ENCODE results near the gene FAM133A. TPM values are rescaled to one million over a fixed set of nuclear protein-coding genes. Genes with fewer than 3 reads are reported as not detected.

The FAM133A gene
- total RNA-seq (0.93 and 1.2 TPM in 2 replicates), polyA plus RNA-seq (0.07 and 0.62 TPM in 2 replicates)

GRCh38 chrX:93673869-93674271 lies at the start of gene FAM133A:
FAM133A (plus strand) TSS chrX:93674206; CDS start chrX:93709420, 35,214 bp downstream.
- H2AFZ ChIP-seq, result peak within 1 kb of the TSS; percentile 97

DNA sequence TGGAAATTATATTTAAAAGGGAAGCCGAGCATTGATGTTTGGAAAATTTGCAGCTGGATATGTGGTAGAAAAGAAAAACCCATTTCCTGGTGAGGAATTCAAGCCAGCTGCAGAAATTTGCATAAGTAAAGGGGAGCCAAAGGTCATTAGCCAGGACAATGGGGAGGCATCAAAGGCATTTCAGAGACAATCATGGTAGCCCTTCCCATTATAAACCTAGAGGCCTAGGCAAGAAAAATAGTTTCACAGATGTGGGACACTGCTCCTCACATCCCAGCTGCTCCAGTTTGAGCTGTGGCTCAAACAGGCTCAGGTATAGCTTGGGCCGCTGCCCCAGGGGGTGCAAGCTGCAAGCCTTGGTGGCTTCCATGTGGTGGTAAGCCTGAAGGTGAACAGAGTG lies 36.4 kb upstream of the FAM133A start:
- no peak for DNase-seq (ENCODE audit: low spot score)
- H3K9me3 ChIP-seq (ENCODE audit: low read depth), result no peaks in the 10 kb centered on the region
- 98% methylated on average over 2 of the region's 2 CpGs for WGBS (ENCODE audit: low lambda C conversion rate, missing lambda C conversion rate)
- H2AFZ ChIP-seq, result no peak overlapping the region
- no peaks in the 10 kb centered on the region for H3K27me3 ChIP-seq
- TF ChIP-seq EZH2 (IDR thresholded peaks at IDR 0.05; ENCODE audit: borderline replicate concordance) (no peak), CTCF (IDR thresholded peaks at IDR 0.05; ENCODE audit: poor library complexity) (no peak), EZH2phosphoT487 (IDR thresholded peaks at IDR 0.05; ENCODE audit: low read depth, severe bottlenecking, unreplicated experiment) (no peak)
- H3K9me2 ChIP-seq (replicated peaks; ENCODE audit: insufficient read depth), result no peaks in the 10 kb centered on the region
- no peak overlapping the region for H3K4me3 ChIP-seq
- H3K4me1 ChIP-seq (ENCODE audit: insufficient read depth), result no peaks in the 10 kb centered on the region
- H3K36me3 ChIP-seq (replicated peaks; ENCODE audit: insufficient read depth, low read depth), result no peaks in the 10 kb centered on the region
- H3K27ac ChIP-seq, result no peak overlapping the region
- no peak overlapping the region for H3K4me2 ChIP-seq
- no peaks in the 10 kb centered on the region for H4K20me1 ChIP-seq (ENCODE audit: insufficient read depth, poor library complexity, severe bottlenecking)
- no peaks in the 10 kb centered on the region for H3K79me2 ChIP-seq

More at GRCh38 chrX:93673869-93674271, at the start of gene FAM133A:
- Histone ChIP-seq H3K36me3 (replicated peaks; ENCODE audit: insufficient read depth, low read depth) (no peaks in the 10 kb centered on the region), H3K4me2 (peak within 1 kb of the TSS; percentile 91), H3K4me3 (peak within 1 kb of the TSS; percentile 69), H3K27me3 (peaks cover 14% of the 10 kb centered on the region), H3K4me1 (ENCODE audit: insufficient read depth) (no peaks in the 10 kb centered on the region), H3K9me3 (ENCODE audit: low read depth) (no peaks in the 10 kb centered on the region), H3K27ac (peak within 1 kb of the TSS; percentile 87), H4K20me1 (ENCODE audit: insufficient read depth, poor library complexity, severe bottlenecking) (no peaks in the 10 kb centered on the region), H3K9me2 (replicated peaks; ENCODE audit: insufficient read depth) (no peaks in the 10 kb centered on the region), H3K79me2 (peaks cover 11% of the 10 kb centered on the region)
- TF ChIP-seq CTCF (IDR thresholded peaks at IDR 0.05; ENCODE audit: poor library complexity) (no peak), EZH2 (IDR thresholded peaks at IDR 0.05; ENCODE audit: borderline replicate concordance) (no peak), EZH2phosphoT487 (IDR thresholded peaks at IDR 0.05; ENCODE audit: low read depth, severe bottlenecking, unreplicated experiment) (no peak)
- WGBS (ENCODE audit: low lambda C conversion rate, missing lambda C conversion rate), result 3% methylated on average over 11 of the region's 11 CpGs
- DNase-seq (ENCODE audit: low spot score), result peak; percentile 63

DNA sequence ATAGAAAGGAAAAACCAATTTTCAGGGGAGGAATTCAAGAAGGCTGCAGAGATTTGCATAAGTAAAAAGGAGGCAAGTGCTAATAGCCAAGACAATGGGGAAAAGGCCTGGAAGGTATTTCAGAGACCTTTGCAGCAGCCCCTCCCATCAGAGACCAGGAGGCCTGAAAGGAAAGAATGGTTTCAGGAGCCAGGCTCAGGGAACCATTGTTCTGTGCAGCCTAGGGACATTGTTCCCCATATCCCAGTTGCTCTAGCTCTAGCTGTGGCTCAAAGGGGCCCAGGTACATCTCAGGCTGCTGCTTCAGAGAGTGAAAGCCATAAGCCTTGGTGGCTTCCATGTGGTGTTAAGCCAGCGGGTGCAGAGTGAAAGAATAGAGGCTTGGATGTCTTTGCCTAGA lies 24.6 kb upstream of the FAM133A start:
- no peak for DNase-seq (ENCODE audit: low spot score)
- no peak for TF ChIP-seq EZH2phosphoT487 (IDR thresholded peaks at IDR 0.05; ENCODE audit: low read depth, severe bottlenecking, unreplicated experiment)
- no peak for TF ChIP-seq CTCF (IDR thresholded peaks at IDR 0.05; ENCODE audit: poor library complexity)
- no peak for TF ChIP-seq EZH2 (IDR thresholded peaks at IDR 0.05; ENCODE audit: borderline replicate concordance)
- no peaks in the 10 kb centered on the region for H3K79me2 ChIP-seq
- WGBS (ENCODE audit: low lambda C conversion rate, missing lambda C conversion rate), result 65% methylated on average over 1 of the region's 1 CpG
- no peaks in the 10 kb centered on the region for H3K9me3 ChIP-seq (ENCODE audit: low read depth)
- no peak overlapping the region for H3K27ac ChIP-seq
- no peaks in the 10 kb centered on the region for H3K27me3 ChIP-seq
- H3K9me2 ChIP-seq (replicated peaks; ENCODE audit: insufficient read depth), result no peaks in the 10 kb centered on the region
- no peaks in the 10 kb centered on the region for H3K36me3 ChIP-seq (replicated peaks; ENCODE audit: insufficient read depth, low read depth)
- H3K4me3 ChIP-seq, result no peak overlapping the region
- no peaks in the 10 kb centered on the region for H3K4me1 ChIP-seq (ENCODE audit: insufficient read depth)
- H3K4me2 ChIP-seq, result no peak overlapping the region
- no peaks in the 10 kb centered on the region for H4K20me1 ChIP-seq (ENCODE audit: insufficient read depth, poor library complexity, severe bottlenecking)
- no peak overlapping the region for H2AFZ ChIP-seq

DNA sequence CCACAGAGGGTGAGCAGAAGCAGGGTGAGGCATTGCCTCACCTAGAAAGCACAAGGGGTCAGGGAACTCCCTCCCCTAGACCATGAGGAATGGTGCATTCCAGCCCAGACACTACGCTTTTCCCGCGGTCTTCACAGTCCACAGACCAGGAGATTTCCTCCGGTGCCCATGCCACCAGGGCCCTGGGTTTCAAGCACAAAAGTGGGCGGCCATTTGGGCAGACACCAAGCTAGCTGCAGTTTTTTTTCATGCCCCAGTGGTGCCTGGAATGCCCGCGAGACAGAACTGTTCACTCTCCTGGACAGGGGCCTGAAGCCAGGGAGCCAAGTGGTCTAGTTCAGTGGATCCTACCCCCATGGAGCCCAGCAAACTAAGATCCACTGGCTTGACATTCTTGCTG lies 13.4 kb upstream of the FAM133A start:
- no peak overlapping the region for H3K27ac ChIP-seq
- H3K9me2 ChIP-seq (replicated peaks; ENCODE audit: insufficient read depth), result no peaks in the 10 kb centered on the region
- H3K9me3 ChIP-seq (ENCODE audit: low read depth), result no peaks in the 10 kb centered on the region
- H3K4me3 ChIP-seq, result no peak overlapping the region
- H4K20me1 ChIP-seq (ENCODE audit: insufficient read depth, poor library complexity, severe bottlenecking), result no peaks in the 10 kb centered on the region
- no peaks in the 10 kb centered on the region for H3K4me1 ChIP-seq (ENCODE audit: insufficient read depth)
- no peaks in the 10 kb centered on the region for H3K36me3 ChIP-seq (replicated peaks; ENCODE audit: insufficient read depth, low read depth)
- H3K4me2 ChIP-seq, result no peak overlapping the region
- TF ChIP-seq EZH2phosphoT487 (IDR thresholded peaks at IDR 0.05; ENCODE audit: low read depth, severe bottlenecking, unreplicated experiment) (no peak), EZH2 (IDR thresholded peaks at IDR 0.05; ENCODE audit: borderline replicate concordance) (no peak), CTCF (IDR thresholded peaks at IDR 0.05; ENCODE audit: poor library complexity) (no peak)
- H3K79me2 ChIP-seq, result no peaks in the 10 kb centered on the region
- H2AFZ ChIP-seq, result no peak overlapping the region
- no peaks in the 10 kb centered on the region for H3K27me3 ChIP-seq
- DNase-seq (ENCODE audit: low spot score), result no peak
- WGBS (ENCODE audit: low lambda C conversion rate, missing lambda C conversion rate), result 95% methylated on average over 7 of the region's 7 CpGs
